ENCODE results near the gene OR8G1.

GRCh38 chr11:124202951-124203350 lies 37.9 kb upstream of the OR8G1 start:
- TF ChIP-seq CTCF (IDR thresholded peaks at IDR 0.05; ENCODE audit: insufficient read depth, low read length, poor library complexity, severe bottlenecking) (no peak), EZH2phosphoT487 (conservative IDR thresholded peaks at IDR 0.05; ENCODE audit: low read length) (no peak)

Data from SU-DHL-6 (cell line).